H1 (cell line): ENCODE measurements around the gene DHRS7B. TPM values are rescaled to one million over a fixed set of nuclear protein-coding genes. Genes with fewer than 3 reads are reported as not detected.

ENCODE experiments used
- ATF3 ChIP-seq: IDR thresholded peaks from 2 replicates; pipeline ENCODE4 v1.6.1; 2011; ENCODE audit warnings: low read depth, mild to moderate bottlenecking, low read length; ENCODE audit not compliant: insufficient read depth
- TCF12 ChIP-seq: IDR thresholded peaks from 2 replicates; pipeline ENCODE4 v1.6.1; 2011; ENCODE audit warnings: low read depth, mild to moderate bottlenecking, low read length
- polyA plus RNA-seq, 7 experiments: library from polyadenylated mRNA; depleted of rRNA in 3 of 7; stranded (reverse) in 5 of 7; unstranded in 2 of 7; fragments of >200 nt in 5 of 7; fragments of 200-250 nt in 2 of 7; gene quantifications; 1 replicate in 5 of 7; 2 replicates in 1 of 7; 4 replicates in 1 of 7; pipeline versions ENCODE4 v1.2.1 to v1.2.3, GENCODE V29; 2011 to 2013; ENCODE audit warnings: missing spikeins in 2 of 7, mixed read lengths in 2 of 7
- total RNA-seq: library from RNA; stranded (reverse); fragmentation: NEBNext Ultra II Directional; extraction: Animal tissue kit (Norgen Biotek cat#: 25700); gene quantifications from 2 replicates; pipeline ENCODE4 v1.2.1, GENCODE V29; 2021

Gene DHRS7B
- total and polyA plus RNA-seq, 2 of the 8 experiments (the other 6 are each of a cell fraction or from before 2014, with no cell fraction given), result 11.0 to 27.9 TPM

- TF ChIP-seq TCF12, result no peak
- no peak for TF ChIP-seq ATF3
Observed at GRCh38 chr17:21201298-21201595, 74.5 kb downstream of the DHRS7B start (continued).
